ENCODE measurements around the gene CPTP.
A peak's percentile ranks its signal among the peaks of the same experiment; 100 is the strongest.

CPTP gene

GRCh38 chr1:1326075-1326605 is 1.5 kb downstream of the CPTP start:
- DNase-seq: peak in 1 of 2 experiments; percentile 31
- no peak for TF ChIP-seq POLR2A (IDR thresholded peaks at IDR 0.05; ENCODE audit: low read length)
- TF ChIP-seq GATA1 (IDR thresholded peaks at IDR 0.05; ENCODE audit: low read depth, low read length): no peak

GRCh38 chr1:1327291-1327690 is 2.7 kb downstream of the CPTP start:
- DNase-seq: no peak
- TF ChIP-seq GATA1 (IDR thresholded peaks at IDR 0.05; ENCODE audit: low read depth, low read length) (no peak), POLR2A (IDR thresholded peaks at IDR 0.05; ENCODE audit: low read length) (no peak)

GRCh38 chr1:1328254-1328653 is 3.7 kb downstream of the CPTP start:
- no peak for TF ChIP-seq GATA1 (IDR thresholded peaks at IDR 0.05; ENCODE audit: low read depth, low read length)
- TF ChIP-seq POLR2A (IDR thresholded peaks at IDR 0.05; ENCODE audit: low read length): no peak
- no peak for DNase-seq

- peak in 1 of 2 experiments; percentile 34 for DNase-seq
- TF ChIP-seq GATA1 (IDR thresholded peaks at IDR 0.05; ENCODE audit: low read depth, low read length) (no peak), POLR2A (IDR thresholded peaks at IDR 0.05; ENCODE audit: low read length) (peak; percentile 46)
These were observed 5.0 kb downstream of the CPTP start for GRCh38 chr1:1329304-1330210.

- TF ChIP-seq GATA1 (IDR thresholded peaks at IDR 0.05; ENCODE audit: low read depth, low read length) (no peak), POLR2A (IDR thresholded peaks at IDR 0.05; ENCODE audit: low read length) (no peak)
- DNase-seq: peak in 1 of 2 experiments; percentile 28
These were observed 5.9 kb downstream of the CPTP start for GRCh38 chr1:1330366-1331067.

- no peak for DNase-seq
- TF ChIP-seq POLR2A (IDR thresholded peaks at IDR 0.05; ENCODE audit: low read length): no peak
These were observed 6.7 kb downstream of the CPTP start, which contains the start of gene TAS1R3 for GRCh38 chr1:1331068-1331965. Gene TAS1R3 (plus strand): TSS chr1:1331280. CDS start chr1:1331346, 66 bp downstream.

GRCh38 chr1:1332031-1332755 is 7.6 kb downstream of the CPTP start:
- DNase-seq: no peak
- TF ChIP-seq GATA1 (IDR thresholded peaks at IDR 0.05; ENCODE audit: low read depth, low read length) (no peak), POLR2A (IDR thresholded peaks at IDR 0.05; ENCODE audit: low read length) (no peak)

GRCh38 chr1:1332774-1333480 is 8.3 kb downstream of the CPTP start:
- no peak for DNase-seq
- no peak for TF ChIP-seq POLR2A (IDR thresholded peaks at IDR 0.05; ENCODE audit: low read length)

GRCh38 chr1:1333551-1334241 is 9.1 kb downstream of the CPTP start:
- no peak for DNase-seq
- no peak for TF ChIP-seq POLR2A (IDR thresholded peaks at IDR 0.05; ENCODE audit: low read length)
- no peak for TF ChIP-seq GATA1 (IDR thresholded peaks at IDR 0.05; ENCODE audit: low read depth, low read length)

GRCh38 chr1:1334835-1335234 is 10.2 kb downstream of the CPTP start:
- no peak for DNase-seq
- no peak for TF ChIP-seq GATA1 (IDR thresholded peaks at IDR 0.05; ENCODE audit: low read depth, low read length)
- no peak for TF ChIP-seq POLR2A (IDR thresholded peaks at IDR 0.05; ENCODE audit: low read length)

GRCh38 chr1:1335283-1335682 is 10.7 kb downstream of the CPTP start:
- TF ChIP-seq POLR2A (IDR thresholded peaks at IDR 0.05; ENCODE audit: low read length) (no peak), GATA1 (IDR thresholded peaks at IDR 0.05; ENCODE audit: low read depth, low read length) (no peak)
- DNase-seq: no peak

- no peak for DNase-seq
- TF ChIP-seq POLR2A (IDR thresholded peaks at IDR 0.05; ENCODE audit: low read length) (no peak), GATA1 (IDR thresholded peaks at IDR 0.05; ENCODE audit: low read depth, low read length) (no peak)
These were observed 11.2 kb downstream of the CPTP start for GRCh38 chr1:1335792-1336248.

Measured in erythroblast (primary cell).